Stimulated activated CD4-positive, alpha-beta T cell treated with anti-CD3 and anti-CD28 coated beads, Interleukin-1b, Interleukin-23, amount 100 ng/mL, for 1 hour (primary cell): ENCODE results near the gene SAG.

Experiments
- DNase-seq, 2 donors: peaks; one replicate each; pipeline ENCODE4 v3.0.0-alpha.2; 2020; ENCODE audit warnings: low read depth in 2 of 2

The SAG gene

DNA sequence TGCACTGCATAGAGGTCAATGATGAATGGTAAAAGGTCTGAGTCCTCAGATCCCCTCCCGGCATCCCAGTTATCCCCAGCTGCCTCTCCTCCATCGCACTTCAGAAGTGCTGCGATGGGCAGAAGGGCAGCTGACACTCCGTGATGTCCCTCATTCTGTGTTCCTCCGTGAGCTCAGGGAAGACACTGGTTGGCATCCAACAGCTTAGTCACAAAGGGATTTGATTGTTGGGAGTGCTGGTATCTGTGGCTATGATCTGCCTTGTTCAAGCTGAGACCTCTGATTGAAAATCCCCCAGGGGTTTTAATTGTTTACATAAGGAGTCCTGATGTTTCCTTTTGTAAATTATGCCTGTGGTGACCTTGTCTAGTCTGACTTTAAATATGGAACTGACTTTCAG is 19.0 kb upstream of the SAG start:
- no peak for DNase-seq

DNA sequence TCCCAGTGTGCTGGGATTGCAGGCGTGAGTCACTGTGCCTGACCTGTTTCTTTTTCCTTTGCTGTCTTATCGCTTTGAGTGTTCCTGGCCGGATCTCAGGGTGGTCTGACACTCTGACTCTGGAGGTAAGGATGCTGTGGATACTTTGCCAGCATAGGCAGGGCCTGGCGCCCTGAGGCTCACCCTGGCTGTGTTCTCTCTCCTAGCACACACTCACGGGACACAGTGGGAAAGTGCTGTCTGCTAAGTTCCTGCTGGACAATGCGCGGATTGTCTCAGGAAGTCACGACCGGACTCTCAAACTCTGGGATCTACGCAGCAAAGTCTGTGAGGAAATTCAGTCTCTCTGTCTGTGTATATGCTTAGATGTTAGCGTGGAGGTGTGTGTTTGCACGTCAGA is 18.0 kb upstream of the SAG start:
- DNase-seq, result no peak

- no peak for DNase-seq
Observed at GRCh38 chr2:233290051-233290845, 17.4 kb upstream of the SAG start.

GRCh38 chr2:233295891-233296290 is 11.7 kb upstream of the SAG start:
- DNase-seq, result no peak

DNA sequence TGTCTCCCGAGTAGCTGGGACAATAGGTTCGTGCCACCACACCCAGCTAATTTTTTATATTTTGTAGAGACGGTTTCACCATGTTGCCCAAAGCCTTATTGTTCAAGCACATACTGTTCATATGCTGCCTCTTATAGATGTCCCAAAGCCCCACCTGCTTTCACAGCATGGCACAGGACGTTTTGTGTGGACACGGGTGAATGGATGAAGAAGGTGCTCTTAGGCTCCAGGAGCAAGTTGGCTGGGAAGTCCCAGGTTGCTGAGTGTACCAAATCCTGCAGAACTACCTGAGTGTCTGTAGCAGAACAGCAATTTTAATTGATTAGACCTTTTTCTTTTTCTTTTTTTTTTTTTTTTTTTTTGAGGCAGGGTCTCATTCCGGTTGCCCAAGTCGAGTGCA is 10.5 kb upstream of the SAG start:
- no peak for DNase-seq

GRCh38 chr2:233300401-233300800 is 7.2 kb upstream of the SAG start:
- DNase-seq, result no peak

DNA sequence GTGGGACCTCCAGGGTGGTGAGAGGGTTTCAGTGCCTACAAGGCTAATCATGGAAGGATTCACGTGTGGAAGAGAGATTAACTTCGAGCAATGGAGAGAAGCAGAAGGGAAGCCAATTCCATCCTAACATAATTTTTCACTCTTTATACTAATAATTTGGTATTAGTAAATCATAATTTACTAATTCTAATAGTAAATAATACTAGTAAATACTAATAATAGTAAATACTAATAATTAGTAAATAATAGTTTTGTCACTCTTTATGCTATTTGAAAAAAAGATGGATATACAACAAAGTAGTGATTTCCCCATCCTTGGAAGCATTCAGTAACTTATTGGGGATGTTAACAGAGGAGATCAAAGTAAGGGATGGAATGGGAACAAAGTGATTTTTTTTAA is 6.4 kb upstream of the SAG start:
- DNase-seq, result no peak

DNA sequence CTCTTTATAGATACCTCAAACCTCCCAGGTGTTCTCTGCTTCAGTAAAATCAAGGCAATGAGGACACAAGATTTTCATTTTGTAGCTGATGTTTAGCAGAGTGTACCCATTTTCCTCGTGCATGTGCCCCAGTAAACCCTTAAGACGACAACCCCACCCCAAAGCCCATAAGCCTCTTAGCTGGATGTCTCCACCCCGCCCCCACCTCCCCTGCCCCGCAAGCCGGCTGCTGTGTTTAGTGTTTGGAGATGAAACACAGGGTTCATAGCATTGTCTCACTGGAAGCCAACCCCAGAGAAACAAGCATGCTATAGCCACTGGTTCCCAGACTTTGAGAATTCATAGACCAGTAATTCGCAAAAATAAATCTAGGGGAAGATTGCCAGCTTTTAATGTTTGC is 5.8 kb upstream of the SAG start:
- no peak for DNase-seq

DNA sequence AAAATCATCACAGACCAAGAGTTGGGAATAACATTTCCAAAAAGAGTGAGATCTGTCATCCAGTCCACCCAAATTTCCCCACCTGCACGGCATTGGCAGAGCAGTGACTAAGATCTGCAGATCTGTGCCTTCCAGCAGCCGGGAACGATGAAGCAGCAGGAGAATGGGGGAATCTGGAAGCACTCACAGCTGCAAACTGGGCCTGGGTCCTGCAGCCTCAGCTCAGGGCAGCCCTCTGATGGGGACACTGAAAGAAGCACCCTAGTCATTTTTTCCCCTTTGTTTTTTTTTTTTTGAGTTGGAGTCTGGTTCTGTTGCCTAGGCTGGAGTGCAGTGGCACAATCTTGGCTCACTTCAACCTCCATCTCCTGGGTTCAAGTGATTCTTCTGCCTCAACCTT is 4.4 kb upstream of the SAG start:
- no peak for DNase-seq

- DNase-seq, result no peak
Observed at GRCh38 chr2:233311241-233311926, 3.8 kb downstream of the SAG start.

GRCh38 chr2:233312874-233313273 is 5.3 kb downstream of the SAG start:
- no peak for DNase-seq

GRCh38 chr2:233314180-233314925 is 6.7 kb downstream of the SAG start:
- no peak for DNase-seq

DNA sequence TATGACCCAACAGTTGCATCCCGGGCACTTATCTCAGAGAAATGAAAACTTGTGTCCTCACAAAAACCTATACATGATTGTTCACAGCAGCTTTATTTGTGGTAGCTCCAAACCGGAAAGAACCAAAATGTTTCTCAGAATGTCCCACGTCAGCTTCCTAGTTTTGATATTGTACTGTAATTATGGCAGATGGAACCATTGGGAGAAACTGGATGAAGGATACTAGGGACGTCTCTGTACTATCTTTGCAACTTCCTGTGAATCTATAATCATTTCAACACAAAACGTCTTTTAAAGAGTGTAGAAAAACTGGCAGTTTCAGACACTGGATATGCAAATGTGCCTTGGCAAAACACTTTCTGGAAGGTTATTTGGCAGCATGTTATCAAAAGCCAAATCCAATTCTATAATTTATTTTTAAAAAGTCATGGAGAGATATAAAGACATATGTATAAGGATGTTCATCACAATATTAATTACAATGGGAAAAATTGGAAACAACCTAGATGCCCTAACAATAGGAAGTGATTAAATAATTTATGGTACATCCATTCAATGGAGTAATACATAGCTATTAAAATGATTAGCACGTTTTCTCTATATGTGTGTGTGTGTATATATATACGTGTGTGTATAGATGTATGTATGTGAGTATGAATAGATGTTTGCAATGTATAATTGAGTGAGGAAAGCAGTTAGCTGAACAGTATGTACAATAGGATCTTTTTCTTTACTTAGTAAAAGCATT is 9.8 kb downstream of the SAG start:
- no peak for DNase-seq

DNA sequence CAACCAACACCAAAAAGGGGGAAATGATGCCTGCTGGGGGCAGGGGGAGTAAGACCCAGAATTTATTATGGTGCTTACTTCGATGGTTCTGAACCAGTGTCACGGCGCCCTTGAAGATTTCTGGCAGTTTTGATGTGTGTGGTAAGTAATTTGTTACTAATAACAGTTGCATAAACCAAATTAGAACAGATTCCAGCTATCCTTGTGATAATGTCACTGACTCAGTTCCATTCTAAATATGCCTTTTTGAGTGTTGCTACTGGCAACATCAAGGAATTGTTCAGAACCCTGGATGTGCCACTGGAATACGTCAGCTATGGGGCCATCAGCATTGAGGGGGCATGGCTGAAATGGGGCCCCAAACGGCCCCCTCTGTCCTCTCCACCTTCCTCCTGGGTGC is 11.6 kb downstream of the SAG start:
- DNase-seq, result no peak

DNA sequence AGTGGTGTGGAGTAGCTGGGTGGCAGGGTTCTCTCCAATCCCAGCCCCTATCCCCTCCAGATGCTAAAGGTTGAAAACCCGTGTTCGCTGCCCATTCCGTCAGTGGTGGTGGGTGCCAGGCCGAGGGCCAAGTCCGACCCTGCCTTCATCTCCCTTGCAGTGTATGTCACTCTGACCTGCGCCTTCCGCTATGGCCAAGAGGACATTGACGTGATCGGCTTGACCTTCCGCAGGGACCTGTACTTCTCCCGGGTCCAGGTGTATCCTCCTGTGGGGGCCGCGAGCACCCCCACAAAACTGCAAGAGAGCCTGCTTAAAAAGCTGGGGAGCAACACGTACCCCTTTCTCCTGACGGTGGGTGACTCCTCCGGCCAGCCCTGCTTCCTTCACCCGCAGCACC is 12.9 kb downstream of the SAG start:
- DNase-seq, result no peak

- no peak for DNase-seq
Observed at GRCh38 chr2:233321166-233321565, 13.6 kb downstream of the SAG start.

DNA sequence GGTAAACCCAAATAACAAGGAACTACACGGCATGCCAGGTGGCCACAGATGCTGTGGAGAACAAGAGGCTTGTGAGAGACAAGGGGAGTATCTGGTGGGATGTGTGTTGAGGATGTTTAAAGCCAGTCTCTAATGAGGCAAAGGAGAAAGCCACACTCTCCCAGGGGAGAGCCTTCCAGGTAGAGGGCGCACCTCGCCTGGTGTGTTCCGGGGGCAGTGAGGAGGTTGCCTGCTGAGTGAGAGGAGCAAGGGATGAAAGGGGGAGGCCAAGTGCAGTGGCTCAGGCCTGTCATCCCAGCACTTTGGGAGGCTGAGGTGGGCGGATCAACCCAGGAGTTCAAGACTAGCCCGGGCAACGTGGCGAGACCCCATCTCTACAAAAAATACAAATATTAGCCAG is 16.2 kb downstream of the SAG start:
- no peak for DNase-seq

- DNase-seq, result no peak
Observed at GRCh38 chr2:233325256-233325655, 17.6 kb downstream of the SAG start.

GRCh38 chr2:233325814-233326213 is 18.2 kb downstream of the SAG start:
- no peak for DNase-seq

DNA sequence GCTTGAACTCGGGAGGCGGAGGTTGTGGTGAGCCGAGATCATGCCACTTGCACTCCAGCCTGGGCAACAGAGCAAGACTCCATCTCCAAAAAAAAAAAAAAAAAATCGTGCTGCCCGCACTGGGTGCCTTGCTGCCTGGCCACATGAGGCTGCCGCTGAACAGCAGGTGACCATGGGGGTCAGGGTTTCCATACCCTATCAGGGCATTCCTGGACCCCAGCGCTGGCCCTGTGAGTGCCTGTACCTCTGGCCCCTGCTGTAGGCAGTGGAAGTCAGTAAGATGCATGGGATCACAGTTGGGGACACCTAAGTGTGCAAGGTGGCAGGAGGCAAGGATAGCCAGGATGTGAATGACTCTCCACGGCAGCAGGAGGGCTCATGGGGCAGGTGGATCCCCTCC is 18.9 kb downstream of the SAG start:
- no peak for DNase-seq

- no peak for DNase-seq
Observed at GRCh38 chr2:233328922-233329321, 21.3 kb downstream of the SAG start.

- DNase-seq, result no peak
Observed at GRCh38 chr2:233329489-233330135, 22.0 kb downstream of the SAG start.
